HG03565 (cell line): ENCODE data around the gene LOXHD1.

Source experiments
- ATAC-seq: cut with Tn5 transposase; IDR thresholded peaks from one replicate; pipeline ENCODE4 v1.9.1; 2021; ENCODE audit warnings: mild to moderate bottlenecking, moderate library complexity; ENCODE audit not compliant: unreplicated experiment

LOXHD1 gene

DNA sequence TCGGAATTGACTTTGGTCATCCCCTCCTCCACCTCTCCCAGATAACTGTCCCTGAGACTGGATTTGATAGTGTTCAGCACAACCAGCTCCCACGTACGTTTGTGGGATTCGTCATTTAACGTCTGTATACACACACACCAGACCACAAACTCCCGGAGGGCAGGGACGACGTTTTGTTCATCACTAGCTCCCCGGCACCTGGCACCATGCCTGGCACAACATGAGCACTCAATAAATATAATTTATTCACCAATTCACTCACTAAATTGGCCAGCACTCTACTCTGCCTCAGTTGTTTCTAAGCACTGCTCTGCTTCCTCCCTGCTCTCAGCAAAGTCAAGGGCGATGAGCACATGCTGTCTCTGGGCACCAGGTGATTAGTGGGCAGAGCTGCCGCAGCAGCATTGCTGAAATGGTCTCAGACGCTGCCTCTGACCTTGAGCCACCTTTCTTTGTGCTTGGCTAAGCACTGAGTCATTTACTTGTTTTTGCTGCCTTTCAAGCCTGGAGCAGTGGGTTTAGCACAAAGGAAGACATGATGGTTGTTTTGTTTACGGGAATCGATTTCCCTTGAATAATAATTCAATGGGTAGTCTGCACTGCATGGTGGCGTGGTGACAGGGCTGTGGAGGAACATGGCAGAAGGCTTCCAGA is 19.3 kb upstream of the LOXHD1 start:
- no peak for ATAC-seq

DNA sequence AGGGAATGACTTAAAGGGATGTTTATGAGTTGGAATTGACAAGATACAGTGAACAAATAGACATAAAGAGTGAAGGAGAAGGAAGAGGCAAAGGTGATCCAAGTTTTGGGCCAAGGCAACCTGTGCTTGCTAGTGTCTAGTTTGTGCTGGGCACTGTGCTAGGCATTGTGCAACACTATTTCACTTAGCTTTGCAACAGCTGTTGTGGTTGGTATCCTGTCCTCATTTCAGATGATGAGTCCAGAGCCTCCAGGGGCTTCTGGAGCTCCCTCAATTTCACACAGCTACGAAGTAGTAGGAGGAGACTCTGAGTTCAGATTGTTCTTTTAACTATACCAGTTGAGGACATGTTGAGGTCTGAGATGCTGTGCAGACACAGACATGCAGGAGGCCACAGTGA is 18.1 kb upstream of the LOXHD1 start:
- no peak for ATAC-seq

DNA sequence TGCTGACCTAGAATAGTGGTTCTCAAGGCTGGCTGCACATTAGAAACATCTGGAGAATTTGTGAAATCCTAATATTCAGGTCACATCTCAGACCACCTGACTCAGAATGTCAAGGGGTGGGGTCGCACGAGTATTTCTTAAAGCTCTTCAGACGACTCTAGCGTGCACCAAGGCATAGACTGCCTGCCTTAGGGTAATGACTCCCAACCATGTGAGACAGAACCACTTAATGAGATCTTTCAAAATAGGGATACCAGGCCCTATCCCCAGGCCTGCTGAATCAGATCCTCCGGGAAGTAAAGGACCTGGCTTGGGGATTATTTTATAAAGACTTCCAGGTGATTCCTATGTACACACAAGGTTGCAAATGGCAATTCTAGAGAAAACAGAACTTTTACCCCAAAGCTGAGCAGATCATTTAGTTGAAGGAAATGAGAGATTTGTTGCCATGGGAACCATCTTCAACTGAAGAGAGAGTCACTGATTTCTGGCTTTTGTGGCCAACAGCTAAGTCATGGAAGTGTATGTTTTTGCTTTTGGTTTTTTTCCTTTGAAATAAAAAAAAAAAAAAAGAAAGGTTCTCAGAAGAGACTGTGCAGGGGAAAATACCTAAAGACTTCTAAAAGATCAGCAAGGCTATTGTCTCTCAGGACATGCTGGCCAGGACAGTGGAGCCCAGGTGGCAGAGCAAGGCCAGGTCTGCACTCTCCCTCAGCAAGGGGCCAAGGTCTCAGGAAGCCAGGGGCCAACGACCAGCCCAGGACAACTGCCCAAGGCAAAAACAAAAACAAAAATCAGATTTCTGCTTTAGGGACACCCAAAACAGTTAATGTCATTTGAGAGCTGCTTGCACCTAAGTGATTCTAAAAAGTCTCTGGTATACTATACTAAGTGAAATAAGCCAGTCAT is 15.3 kb upstream of the LOXHD1 start:
- ATAC-seq = no peak

DNA sequence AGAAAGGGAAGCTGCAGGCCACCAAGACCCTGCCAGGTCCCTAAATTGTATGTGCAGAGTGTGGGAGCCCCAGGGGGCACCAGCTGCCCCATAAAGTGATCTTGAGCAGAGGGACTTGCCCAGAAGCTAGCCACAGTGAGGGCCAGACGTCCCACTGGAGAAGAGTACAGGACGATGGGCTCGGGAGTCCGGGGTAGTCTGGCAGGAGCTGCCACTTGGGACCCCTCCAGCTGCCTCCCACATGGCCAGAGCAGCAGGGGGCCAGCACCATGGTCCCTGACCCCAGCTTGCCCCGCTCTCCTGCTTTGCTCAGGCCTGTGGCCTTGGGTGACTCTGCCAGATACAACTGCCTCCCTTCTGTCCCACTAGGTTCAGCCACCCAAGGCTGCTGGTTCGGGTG is 11.7 kb upstream of the LOXHD1 start:
- no peak for ATAC-seq

DNA sequence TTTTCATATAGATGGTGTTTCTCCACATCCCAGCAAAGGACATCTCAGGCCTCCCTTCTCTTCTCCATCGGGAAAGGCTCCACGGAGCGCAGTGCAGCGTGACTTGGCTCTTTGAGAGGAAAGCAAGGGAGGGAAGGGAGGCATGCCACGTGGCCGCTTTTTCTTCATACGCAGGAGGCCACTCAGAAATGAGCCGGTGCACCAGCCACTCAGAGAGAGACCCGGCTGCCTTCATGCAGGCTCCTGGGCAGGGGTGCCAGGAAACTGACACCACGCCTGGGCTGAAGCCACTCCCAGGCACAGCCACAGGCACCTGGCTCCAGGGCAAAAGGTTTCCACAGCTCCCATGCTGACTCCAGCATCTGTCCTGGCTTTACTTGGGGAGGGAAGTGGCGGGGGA is 11.1 kb upstream of the LOXHD1 start:
- ATAC-seq = no peak

DNA sequence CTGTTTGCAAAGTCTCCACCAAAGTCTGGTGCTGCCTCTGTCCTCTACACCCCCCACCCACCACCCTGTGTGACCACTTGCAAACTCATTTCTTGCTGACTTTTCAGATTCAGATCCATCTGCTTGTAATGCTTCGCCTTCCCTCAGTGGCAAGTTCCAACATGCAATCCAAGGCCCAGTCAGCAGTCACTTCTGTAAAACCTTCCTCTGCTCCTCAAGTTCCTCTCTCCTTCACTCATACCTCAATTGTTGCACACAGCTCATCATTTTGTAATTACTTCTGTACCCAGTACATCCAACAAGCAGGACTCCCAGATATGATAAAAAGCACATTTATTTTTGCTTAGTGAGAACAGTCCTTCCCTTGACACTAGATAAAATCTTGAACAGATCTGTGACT is 6.5 kb upstream of the LOXHD1 start:
- ATAC-seq = no peak

DNA sequence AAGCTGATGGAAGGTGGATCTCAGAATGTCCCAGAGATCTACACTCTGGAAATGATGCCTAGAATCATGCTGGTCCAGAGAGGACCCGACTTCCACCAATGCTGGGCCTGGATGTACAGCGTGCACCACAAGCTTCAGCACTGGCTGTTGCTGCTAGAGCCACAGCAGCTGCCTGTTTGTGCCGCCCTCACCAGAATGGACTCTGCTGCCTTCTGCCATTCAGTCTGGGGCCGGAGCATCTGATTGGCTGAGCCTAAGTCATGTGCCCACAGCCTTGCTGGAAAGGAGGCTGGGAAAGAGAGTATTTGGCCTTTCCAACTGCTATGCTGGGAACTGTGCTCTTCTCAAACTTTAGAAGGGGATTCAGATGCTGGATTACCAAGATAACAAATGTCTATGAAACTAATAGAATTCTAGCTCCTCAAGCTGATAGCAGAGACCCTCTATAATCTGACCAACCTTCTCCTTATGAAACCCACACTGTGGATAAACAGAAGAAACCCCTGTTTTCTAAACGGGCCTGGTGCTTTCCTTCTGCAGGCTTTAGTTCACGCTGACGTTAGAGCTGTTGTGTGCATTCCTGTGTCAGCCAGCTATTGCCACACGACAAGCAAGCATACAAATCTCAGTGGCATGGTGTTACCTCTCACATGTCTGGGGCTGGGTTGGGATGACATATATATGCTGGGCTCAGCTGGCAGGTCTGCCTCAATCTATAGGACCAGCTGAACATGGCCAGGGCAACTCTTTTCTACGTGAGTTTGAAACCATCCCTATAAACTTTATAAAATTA is 4.1 kb upstream of the LOXHD1 start:
- no peak for ATAC-seq

DNA sequence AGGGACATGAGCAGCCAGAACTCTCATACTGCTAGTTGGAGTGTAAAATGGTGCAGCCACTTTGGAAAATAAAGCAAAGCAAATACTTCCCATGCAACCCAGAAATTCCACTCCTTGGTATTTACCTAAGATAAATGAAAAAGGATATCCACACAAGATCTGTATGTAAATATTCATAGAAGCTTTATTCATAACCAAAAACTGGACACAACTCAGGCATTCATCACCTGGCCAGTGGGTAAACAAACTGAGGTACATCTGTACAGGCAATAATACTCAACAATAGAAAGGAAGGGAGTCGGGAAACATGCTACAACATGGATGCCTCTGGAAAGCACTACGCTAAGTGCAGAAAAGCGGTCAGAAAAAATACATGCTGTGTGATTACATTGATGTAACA is 2.5 kb upstream of the LOXHD1 start:
- no peak for ATAC-seq

DNA sequence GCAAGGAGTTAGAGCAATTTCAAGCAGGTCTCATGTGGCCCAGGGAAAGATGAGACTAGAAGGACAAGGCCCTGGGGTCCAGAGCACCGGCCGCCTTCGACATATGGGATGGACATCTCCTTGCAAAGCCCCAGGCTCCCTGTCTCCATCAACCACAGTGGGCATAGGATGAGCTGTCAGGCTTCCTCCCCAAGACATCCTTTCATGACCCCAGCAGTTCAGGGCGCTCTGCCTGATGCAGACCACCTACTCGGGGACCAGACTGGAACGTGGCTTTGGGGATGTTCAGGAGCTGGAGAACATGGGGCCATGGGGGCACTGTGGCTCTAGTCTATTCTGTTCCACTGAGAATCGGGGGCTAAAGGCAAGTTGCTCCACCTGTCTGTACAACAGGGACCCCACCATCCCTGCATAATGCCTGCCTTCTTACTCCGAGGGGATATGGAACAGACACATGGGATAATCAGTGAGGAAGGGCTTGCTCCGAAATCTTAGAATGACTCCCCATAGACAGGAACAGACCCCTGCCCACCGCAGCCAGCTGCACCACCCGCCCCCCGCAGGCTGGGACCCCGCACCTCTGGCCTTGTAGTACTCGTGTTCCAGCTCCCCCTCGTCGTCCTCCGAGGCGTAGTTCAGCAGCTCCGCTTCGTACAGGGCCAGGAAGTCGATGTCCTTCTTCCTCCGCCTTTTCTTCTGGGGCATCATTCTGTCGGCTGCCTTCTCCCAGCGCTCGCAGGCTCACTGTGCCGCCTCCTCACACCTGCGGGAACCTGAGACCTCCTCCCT is 500 bp downstream of the LOXHD1 start:
- no peak for ATAC-seq

DNA sequence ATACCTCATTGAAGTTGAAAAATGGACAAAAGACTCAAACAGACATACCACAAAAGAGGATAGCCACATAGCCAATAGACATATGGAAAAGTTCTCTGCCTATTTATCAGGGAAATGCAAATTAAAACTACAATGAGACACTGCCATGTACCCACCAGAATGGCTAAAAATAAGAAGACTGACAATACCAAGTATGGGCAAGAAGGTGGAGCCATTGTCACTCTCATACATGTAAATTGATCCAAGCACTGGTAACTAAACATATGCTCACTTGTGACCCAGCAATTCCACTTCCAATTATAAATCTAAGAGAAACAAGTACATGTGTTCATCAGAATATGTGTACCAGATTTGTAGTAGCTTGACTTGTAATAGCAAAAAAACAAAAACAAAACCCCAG is 4.6 kb downstream of the LOXHD1 start:
- ATAC-seq = no peak

DNA sequence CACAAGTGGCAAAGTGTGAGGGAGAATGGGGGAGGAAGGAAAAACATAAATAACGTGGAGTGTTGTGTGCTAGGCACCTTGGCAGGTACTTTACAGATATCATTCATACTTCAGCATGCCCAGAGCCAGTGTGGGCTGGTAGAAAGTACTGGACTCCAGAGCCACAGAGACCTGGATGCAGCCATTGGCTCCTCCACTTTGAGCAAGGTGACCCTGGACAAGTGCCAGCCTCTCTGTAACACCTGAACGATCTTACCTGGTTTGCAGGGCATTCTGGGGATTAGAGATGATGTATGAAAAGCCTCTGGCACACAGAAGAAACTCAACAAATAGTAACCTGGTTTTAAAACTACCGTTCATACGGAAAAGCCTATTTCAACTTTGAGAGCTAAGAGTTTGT is 6.3 kb downstream of the LOXHD1 start:
- no peak for ATAC-seq

DNA sequence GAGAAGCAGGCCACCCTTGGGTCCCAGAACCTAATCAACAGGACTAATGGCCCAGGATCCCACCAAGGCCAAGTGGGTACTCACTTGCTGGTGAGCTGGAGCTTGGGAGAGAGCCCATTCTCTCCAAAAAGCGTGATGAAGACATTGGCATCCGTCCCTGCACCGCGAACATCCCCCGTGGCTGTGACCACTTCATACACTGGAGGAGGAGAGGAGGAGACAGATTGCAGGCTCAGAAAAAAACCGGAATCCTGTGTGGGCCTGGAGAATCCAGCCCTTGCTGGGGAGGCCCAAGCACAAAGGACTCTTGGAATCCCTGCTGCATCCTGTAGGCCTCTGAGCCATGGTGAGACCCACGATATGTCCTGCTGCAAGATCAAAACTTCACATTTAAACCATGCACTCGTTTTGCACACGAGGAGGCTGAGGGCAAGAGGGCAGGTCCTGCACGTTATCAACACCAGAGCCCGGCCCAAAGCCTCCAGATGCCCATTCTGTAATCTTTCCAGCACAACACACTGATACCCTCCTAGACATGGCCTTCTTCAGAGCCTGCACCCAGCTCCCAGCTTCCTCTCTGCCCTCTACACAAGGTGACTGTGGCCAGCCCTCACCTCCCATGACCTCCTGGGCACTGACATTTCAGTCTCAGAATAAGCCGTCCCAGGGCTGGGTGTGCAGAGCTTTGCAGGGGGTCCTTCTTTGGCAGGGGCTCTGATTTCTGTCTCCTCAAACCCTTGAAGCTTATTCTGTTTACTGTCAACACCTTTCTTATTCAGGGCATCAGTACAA is 7.8 kb downstream of the LOXHD1 start:
- no peak for ATAC-seq

DNA sequence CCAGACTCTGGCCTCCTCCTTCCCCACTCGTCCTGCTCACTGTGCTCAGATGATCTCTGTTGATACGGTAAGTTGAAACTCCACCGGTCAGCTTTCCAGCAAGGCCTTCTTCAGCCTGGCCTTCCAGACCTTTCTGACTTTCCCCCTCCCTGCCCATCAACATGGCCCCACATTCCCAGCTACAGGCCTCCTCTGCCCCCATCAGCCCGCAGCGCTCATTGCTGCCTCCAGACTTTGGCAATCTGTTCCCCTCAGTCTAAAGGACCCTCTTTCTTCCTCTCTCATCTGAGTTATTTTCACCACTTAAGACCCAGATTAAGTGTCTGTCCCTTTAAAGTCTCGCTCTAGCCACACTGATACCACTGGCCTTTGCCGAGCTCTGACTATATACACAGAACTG is 10.6 kb downstream of the LOXHD1 start:
- no peak for ATAC-seq

DNA sequence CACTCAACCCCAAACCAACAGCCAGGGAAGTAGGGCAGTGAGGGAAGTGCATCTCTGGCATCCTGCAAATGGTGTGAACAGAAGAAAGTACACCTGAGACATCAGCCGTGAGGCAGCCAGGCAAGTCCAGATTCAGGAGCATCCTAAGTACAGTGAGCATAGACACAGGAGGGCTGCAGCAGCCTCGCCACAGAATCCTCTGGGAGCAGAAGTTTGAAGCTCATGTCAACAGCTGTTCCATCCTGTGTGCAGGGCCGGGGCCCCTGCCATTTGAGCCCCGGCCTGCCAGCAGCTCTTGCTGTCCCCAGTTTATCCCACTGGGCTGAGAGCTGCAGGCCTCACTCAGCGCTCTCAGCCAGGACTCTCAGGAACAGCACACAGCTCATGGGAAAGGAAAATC is 14.5 kb downstream of the LOXHD1 start:
- ATAC-seq = no peak

DNA sequence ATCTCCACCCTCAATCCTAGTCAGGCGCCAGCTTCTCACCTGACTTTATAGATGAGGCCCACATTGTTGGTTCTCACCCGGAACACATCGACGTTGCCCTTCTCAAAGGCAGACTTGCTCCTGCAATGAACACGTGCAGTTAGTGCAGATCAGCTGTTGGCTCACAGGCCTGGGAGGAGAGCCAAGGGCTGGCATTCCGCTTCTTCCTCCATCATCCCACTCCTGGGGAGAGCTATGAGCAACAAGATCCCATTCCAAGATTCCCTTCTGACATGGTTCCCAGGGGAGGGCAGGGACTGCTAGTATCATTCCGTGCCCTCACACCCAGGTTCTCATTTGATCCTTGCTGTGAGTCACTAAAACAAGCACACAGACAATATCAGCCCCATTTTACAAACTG is 15.1 kb downstream of the LOXHD1 start:
- no peak for ATAC-seq

DNA sequence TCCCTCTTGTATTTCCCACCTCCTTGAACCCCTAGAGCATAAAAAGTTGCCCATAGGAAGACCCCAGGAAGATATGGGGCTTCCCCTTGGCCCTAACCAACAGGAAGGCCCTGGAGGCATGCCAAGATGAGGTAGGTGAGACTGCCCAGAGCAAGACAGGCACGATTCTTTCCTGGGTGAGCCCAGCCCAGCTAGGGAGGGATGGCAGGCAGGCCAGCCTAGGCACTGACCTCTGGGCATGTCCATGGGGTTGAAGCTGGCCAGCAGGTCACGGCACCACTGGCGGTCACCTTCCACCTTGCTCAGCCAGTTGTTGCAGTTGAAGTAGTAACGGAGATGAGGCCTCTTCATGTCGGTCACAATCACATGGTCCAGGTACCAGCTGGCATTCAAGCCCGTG is 17.6 kb downstream of the LOXHD1 start:
- no peak for ATAC-seq

DNA sequence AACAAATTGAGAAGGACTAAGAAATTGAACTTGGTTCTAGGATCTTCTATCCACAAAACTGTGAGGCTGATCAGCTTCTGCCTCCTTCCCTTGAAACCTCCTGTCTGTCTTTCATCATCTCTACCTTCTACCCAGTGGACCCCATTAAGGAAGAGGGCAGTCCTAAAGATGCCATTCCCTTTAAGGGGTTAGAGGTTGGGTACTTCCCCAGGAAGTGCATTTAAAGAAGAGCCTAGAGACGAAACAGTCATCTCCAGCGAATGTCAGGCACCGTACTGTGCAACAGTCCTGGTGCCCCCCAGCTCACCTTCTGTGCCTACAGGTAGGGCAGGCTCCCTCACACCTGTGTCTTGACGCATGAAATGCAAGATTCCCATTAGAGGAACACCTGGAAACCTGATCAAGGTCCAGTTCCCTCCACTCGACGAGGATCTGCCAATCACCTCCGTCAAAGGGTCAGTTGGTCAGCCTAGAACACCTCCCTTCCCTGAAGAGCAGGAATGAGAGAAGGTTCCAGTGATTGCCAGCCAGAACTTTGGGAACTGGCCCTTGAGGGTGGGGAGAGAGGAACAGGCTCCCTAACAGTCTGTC is 20.9 kb downstream of the LOXHD1 start:
- ATAC-seq = no peak

DNA sequence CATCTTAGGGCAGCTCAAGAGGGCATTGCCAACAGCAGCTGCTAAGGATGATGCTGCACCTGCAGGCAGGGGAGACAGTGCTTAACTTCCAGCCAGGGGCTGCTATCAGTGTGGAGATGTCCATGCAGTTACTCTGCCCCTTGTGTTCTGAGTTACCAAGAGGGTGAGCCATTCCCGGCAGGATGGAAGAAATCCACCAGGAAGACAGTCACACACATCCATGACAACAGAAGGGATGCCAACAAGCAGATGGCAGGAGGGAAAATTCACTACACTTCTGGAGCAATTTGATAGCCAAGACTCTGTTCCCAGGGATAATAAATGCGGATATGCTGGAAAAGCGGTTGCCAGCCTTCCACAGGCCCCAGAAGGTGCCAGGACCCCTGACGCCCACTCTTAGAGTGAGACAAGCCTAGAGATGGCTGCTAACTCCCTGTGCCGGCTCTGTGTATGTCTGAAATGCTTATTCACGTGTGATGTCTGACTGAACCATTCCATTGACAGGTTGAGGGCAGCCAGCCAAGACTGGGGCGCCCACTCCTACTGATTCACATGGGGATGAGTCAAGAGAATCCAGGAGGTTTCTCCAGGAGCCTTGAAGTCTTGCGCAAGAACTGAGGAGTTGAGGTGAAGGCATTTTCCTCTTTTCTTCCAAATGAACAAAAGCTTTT is 24.5 kb downstream of the LOXHD1 start:
- no peak for ATAC-seq

DNA sequence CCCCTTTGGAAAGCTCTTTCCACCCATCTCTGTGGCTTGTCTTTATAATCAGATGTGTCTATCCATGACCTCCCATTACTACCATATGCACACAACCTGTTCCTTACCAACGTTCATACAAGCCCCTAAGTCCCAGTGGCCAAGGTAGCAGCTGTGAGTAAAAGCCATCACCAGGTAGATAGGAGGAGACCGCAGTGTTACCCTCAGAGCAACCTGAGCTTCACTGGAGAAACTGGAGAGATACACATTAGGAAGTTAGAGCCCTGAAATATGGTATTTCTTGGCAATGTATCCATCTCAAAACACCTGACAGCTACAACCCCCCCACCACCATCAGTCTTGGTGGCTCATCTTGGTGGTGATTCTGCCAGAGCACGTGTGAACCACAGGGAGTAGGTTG is 26.0 kb downstream of the LOXHD1 start:
- ATAC-seq = no peak
